Activated naive CD4-positive, alpha-beta T cell treated with anti-CD3 and anti-CD28 coated beads, Interleukin-2, amount 10 ng/mL, durations not matched to agents 7 days and 5 days (primary cell): ENCODE data around the gene SCYGR3.
"Not testable (repeated sequence)": the region's sequence is repeated elsewhere in the genome, so short reads cannot be mapped to it uniquely, and the experiment has no call there.

Source experiments
- CTCF ChIA-PET: fragments of 350-600 bp; sonication (Branson Sonifier 250); formaldehyde crosslinking; loops from one replicate; lab custom pipeline; 2021; ENCODE audit warnings: antibody characterized with exemption; lab: Charles Lee
- DNase-seq: peaks from one replicate; pipeline ENCODE4 v3.0.0-alpha.2; 2020
- H3K27ac Mint-ChIP-seq: one replicate; pipeline ENCODE4 v1.8.0; 2021; ENCODE audit warnings: mild to moderate bottlenecking, moderate library complexity, mixed read lengths
- H3K27me3 Mint-ChIP-seq: one replicate; pipeline ENCODE4 v1.8.0; 2021; ENCODE audit warnings: mild to moderate bottlenecking, mixed read lengths
- H3K36me3 Mint-ChIP-seq: one replicate; pipeline ENCODE4 v1.8.0; 2021; ENCODE audit warnings: mixed read lengths
- H3K4me1 Mint-ChIP-seq: one replicate; pipeline ENCODE4 v1.8.0; 2021; ENCODE audit warnings: mixed read lengths
- H3K4me3 Mint-ChIP-seq: one replicate; pipeline ENCODE4 v1.8.0; 2021; ENCODE audit warnings: mild to moderate bottlenecking, moderate library complexity, mixed read lengths
- H3K9me3 Mint-ChIP-seq: one replicate; pipeline ENCODE4 v1.8.0; 2021; ENCODE audit warnings: mixed read lengths

SCYGR3 gene

GRCh38 chr2:227602358-227602757 is 12.3 kb downstream of the SCYGR3 start:
- no peak overlapping the region for H3K4me3 Mint-ChIP-seq
- CTCF ChIA-PET = interaction anchor here (0.7 kb wide), 1 partner anchor 1274 kb away, joined by 3 read pairs; no protein-coding TSS in a partner anchor
- H3K27ac Mint-ChIP-seq = no peak overlapping the region
- DNase-seq = no peak
- H3K27me3 Mint-ChIP-seq = peaks cover 34% of the 10 kb centered on the region
- H3K4me1 Mint-ChIP-seq = no peaks in the 10 kb centered on the region
- no peaks in the 10 kb centered on the region for H3K36me3 Mint-ChIP-seq
- H3K9me3 Mint-ChIP-seq = no peaks in the 10 kb centered on the region

DNA sequence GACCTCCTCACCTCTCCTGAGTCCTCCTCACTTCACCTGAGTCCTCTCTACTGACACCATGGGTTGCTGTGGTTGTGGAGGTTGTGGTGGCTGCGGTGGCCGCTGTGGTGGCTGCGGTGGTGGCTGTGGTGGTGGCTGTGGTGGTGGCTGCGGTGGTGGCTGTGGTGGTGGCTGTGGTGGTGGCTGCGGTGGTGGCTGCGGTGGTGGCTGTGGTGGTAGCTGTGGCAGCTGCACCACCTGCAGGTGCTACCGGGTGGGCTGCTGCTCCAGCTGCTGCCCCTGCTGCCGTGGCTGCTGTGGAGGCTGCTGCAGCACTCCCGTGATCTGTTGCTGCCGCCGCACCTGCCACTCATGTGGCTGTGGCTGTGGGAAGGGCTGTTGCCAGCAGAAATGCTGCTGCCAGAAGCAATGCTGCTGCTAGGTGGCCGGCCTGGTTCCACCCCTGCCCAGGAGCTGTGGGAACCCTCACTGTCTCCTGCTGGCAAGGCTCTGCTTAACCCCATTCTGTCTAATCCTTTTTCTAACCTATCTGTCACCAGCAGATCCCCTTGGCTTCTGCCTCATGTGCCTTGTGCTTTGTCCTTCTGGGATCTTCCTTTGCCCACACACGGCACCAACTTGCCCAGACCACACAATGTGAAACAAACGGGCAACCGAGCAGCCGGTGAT is 15.7 kb downstream of the SCYGR3 start, which contains the start of gene SCYGR2:
SCYGR2 (plus strand) TSS at position 59 of the 669 bp plus-strand sequence; CDS start at position 59, 0 bp downstream.
- H3K4me3 Mint-ChIP-seq, H3K27ac Mint-ChIP-seq, CTCF ChIA-PET, H3K4me1 Mint-ChIP-seq, H3K9me3 Mint-ChIP-seq, DNase-seq, H3K36me3 Mint-ChIP-seq: not testable (repeated sequence)
- H3K27me3 Mint-ChIP-seq = peaks cover 29% of the 10 kb centered on the region

GRCh38 chr2:227597998-227598397 is 16.6 kb downstream of the SCYGR3 start:
- Mint-ChIP-seq H3K36me3 (no peaks in the 10 kb centered on the region), H3K27me3 (peaks cover 29% of the 10 kb centered on the region), H3K9me3 (no peaks in the 10 kb centered on the region), H3K4me3 (no peak overlapping the region), H3K27ac (no peak overlapping the region), H3K4me1 (peaks cover 5% of the 10 kb centered on the region)
- DNase-seq = no peak
- CTCF ChIA-PET = no interaction called here

DNA sequence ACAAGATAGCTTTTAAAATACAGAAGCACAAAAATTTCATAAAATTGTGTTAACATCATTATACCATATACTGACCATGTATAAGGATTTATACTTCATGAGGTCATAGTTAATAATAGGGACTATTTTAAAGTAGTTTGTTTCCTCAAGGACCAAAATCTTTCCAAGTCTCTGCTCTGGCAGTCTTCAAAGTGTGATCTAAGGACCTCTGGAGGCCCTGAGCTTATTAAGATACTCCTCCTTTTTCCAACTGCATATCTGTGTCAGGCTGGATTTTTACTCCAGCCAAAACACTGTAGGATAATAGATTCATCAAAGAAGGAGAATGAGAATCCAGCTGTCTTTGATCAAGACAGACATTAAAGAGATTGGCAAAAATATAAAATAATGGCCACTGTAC is 17.6 kb downstream of the SCYGR3 start:
- H3K4me1 Mint-ChIP-seq = peaks cover 11% of the 10 kb centered on the region
- no peak overlapping the region for H3K4me3 Mint-ChIP-seq
- peaks cover 29% of the 10 kb centered on the region for H3K27me3 Mint-ChIP-seq
- no peak for DNase-seq
- CTCF ChIA-PET = interaction anchor here (1.1 kb wide), 1 partner anchor 9 kb away, joined by 3 read pairs; no protein-coding TSS in a partner anchor
- H3K27ac Mint-ChIP-seq = no peak overlapping the region
- H3K9me3 Mint-ChIP-seq = no peaks in the 10 kb centered on the region
- H3K36me3 Mint-ChIP-seq = no peaks in the 10 kb centered on the region

GRCh38 chr2:227595797-227596196 is 18.8 kb downstream of the SCYGR3 start:
- Mint-ChIP-seq H3K4me1 (peaks cover 11% of the 10 kb centered on the region), H3K9me3 (peaks cover 2% of the 10 kb centered on the region), H3K36me3 (no peaks in the 10 kb centered on the region), H3K27ac (no peak overlapping the region), H3K4me3 (no peak overlapping the region), H3K27me3 (peaks cover 29% of the 10 kb centered on the region)
- DNase-seq = no peak
- CTCF ChIA-PET = no interaction called here

- no peak for DNase-seq
- CTCF ChIA-PET = no interaction called here
- no peaks in the 10 kb centered on the region for H3K36me3 Mint-ChIP-seq
- peaks cover 22% of the 10 kb centered on the region for H3K27me3 Mint-ChIP-seq
- peaks cover 4% of the 10 kb centered on the region for H3K9me3 Mint-ChIP-seq
- no peak overlapping the region for H3K4me3 Mint-ChIP-seq
- no peak overlapping the region for H3K27ac Mint-ChIP-seq
- H3K4me1 Mint-ChIP-seq = peaks cover 11% of the 10 kb centered on the region
Measured at GRCh38 chr2:227592694-227593387, 21.8 kb downstream of the SCYGR3 start.

DNA sequence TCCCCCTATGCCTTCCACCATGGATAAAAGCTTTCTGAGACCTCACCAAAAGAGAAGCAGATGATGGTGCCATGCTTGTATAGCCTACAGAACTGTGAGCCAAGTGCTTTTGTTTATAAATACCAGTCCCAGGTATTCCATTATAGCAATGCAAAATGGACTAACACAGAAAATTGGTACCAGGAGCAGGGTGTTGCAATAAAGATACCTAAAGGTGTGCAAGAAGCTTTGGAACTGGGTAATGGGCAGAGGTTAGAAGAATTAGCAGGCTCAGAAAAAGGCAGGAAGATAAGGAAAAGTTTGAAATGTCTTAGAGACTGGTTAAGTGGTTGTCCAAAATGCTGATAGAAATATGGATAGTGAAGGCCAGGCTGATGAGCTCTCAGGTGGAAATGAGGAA is 32.3 kb downstream of the SCYGR3 start:
- Mint-ChIP-seq H3K36me3 (no peaks in the 10 kb centered on the region), H3K4me3 (no peak overlapping the region), H3K9me3 (peaks cover 10% of the 10 kb centered on the region), H3K27ac (no peak overlapping the region), H3K27me3 (peaks cover 12% of the 10 kb centered on the region), H3K4me1 (no peaks in the 10 kb centered on the region)
- DNase-seq = no peak
- CTCF ChIA-PET = interaction anchor here (1.3 kb wide), 1 partner anchor 76 kb away, joined by 6 read pairs; no protein-coding TSS in a partner anchor

GRCh38 chr2:227579791-227580190 is 34.8 kb downstream of the SCYGR3 start:
- Mint-ChIP-seq H3K27me3 (peaks cover 15% of the 10 kb centered on the region), H3K4me3 (no peak overlapping the region), H3K9me3 (peaks cover 10% of the 10 kb centered on the region), H3K4me1 (no peaks in the 10 kb centered on the region), H3K36me3 (no peaks in the 10 kb centered on the region), H3K27ac (no peak overlapping the region)
- no peak for DNase-seq
- CTCF ChIA-PET = no interaction called here

DNA sequence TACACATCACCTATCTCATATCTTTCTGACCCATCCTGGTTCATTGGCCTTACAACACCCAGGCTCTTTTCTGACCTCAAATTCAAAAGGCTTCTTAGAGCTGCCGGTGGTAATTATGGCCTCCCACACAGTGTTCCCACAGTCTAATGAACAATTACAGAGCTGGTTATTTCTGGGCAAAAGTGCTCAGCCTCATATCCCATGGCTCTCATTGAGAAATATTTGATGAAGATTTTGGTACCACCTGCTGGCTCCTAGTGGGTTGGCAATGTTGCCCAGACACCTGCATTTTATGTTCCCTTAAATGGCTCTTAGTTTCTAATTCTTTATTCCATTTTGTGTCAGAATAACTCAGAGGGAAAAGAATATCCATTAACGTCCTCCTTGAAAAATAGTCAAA is 36.0 kb downstream of the SCYGR3 start:
- H3K4me1 Mint-ChIP-seq = no peaks in the 10 kb centered on the region
- peaks cover 10% of the 10 kb centered on the region for H3K9me3 Mint-ChIP-seq
- no peaks in the 10 kb centered on the region for H3K36me3 Mint-ChIP-seq
- H3K4me3 Mint-ChIP-seq = no peak overlapping the region
- CTCF ChIA-PET = no interaction called here
- H3K27me3 Mint-ChIP-seq = peaks cover 19% of the 10 kb centered on the region
- no peak for DNase-seq
- no peak overlapping the region for H3K27ac Mint-ChIP-seq

GRCh38 chr2:227577555-227577954 is 37.1 kb downstream of the SCYGR3 start:
- Mint-ChIP-seq H3K9me3 (peaks cover 6% of the 10 kb centered on the region), H3K4me1 (no peaks in the 10 kb centered on the region), H3K4me3 (no peak overlapping the region), H3K36me3 (no peaks in the 10 kb centered on the region), H3K27ac (no peak overlapping the region), H3K27me3 (peaks cover 20% of the 10 kb centered on the region)
- no peak for DNase-seq
- CTCF ChIA-PET = interaction anchor here (0.6 kb wide), 1 partner anchor 217 kb away, joined by 3 read pairs; no protein-coding TSS in a partner anchor

GRCh38 chr2:227576812-227577211 is 37.8 kb downstream of the SCYGR3 start:
- Mint-ChIP-seq H3K9me3 (no peaks in the 10 kb centered on the region), H3K36me3 (no peaks in the 10 kb centered on the region), H3K27ac (no peak overlapping the region), H3K4me1 (no peaks in the 10 kb centered on the region), H3K27me3 (peaks cover 20% of the 10 kb centered on the region), H3K4me3 (no peak overlapping the region)
- no peak for DNase-seq
- CTCF ChIA-PET = no interaction called here

GRCh38 chr2:227576110-227576509 is 38.5 kb downstream of the SCYGR3 start:
- no peaks in the 10 kb centered on the region for H3K9me3 Mint-ChIP-seq

GRCh38 chr2:227570615-227571014 is 44.0 kb downstream of the SCYGR3 start:
- no peak for DNase-seq
- H3K36me3 Mint-ChIP-seq = no peaks in the 10 kb centered on the region
- H3K4me1 Mint-ChIP-seq = no peaks in the 10 kb centered on the region
- H3K9me3 Mint-ChIP-seq = no peaks in the 10 kb centered on the region
- peaks cover 8% of the 10 kb centered on the region for H3K27me3 Mint-ChIP-seq
- CTCF ChIA-PET = interaction anchor here (0.6 to 1.0 kb wide), 2 partner anchors 11 to 106 kb away, joined by 3 to 5 read pairs; no protein-coding TSS in a partner anchor
- H3K27ac Mint-ChIP-seq = no peak overlapping the region
- no peak overlapping the region for H3K4me3 Mint-ChIP-seq

More at GRCh38 chr2:227576110-227576509, 38.5 kb downstream of the SCYGR3 start:
- no peaks in the 10 kb centered on the region for H3K4me1 Mint-ChIP-seq
- no peaks in the 10 kb centered on the region for H3K36me3 Mint-ChIP-seq
- no peak overlapping the region for H3K27ac Mint-ChIP-seq
- CTCF ChIA-PET = no interaction called here
- H3K27me3 Mint-ChIP-seq = peaks cover 20% of the 10 kb centered on the region
- H3K4me3 Mint-ChIP-seq = no peak overlapping the region
- DNase-seq = no peak

- Mint-ChIP-seq H3K9me3 (no peaks in the 10 kb centered on the region), H3K27ac (no peak overlapping the region), H3K27me3 (peaks cover 6% of the 10 kb centered on the region), H3K36me3 (peaks cover 1% of the 10 kb centered on the region), H3K4me3 (no peak overlapping the region), H3K4me1 (no peaks in the 10 kb centered on the region)
- no peak for DNase-seq
- CTCF ChIA-PET = no interaction called here
Measured at GRCh38 chr2:227568852-227569169, 45.8 kb downstream of the SCYGR3 start.

- no peak for DNase-seq
- peaks cover 1% of the 10 kb centered on the region for H3K36me3 Mint-ChIP-seq
- H3K27me3 Mint-ChIP-seq = no peaks in the 10 kb centered on the region
- no peaks in the 10 kb centered on the region for H3K4me1 Mint-ChIP-seq
- CTCF ChIA-PET = interaction anchor here (1.0 kb wide), 1 partner anchor 86 kb away, joined by 3 read pairs; no protein-coding TSS in a partner anchor
- H3K4me3 Mint-ChIP-seq = no peak overlapping the region
- H3K27ac Mint-ChIP-seq = no peak overlapping the region
- no peaks in the 10 kb centered on the region for H3K9me3 Mint-ChIP-seq
Measured at GRCh38 chr2:227566012-227566411, 48.6 kb downstream of the SCYGR3 start.
